Measurements from ENCODE around the gene FAM78B. TPM values are rescaled to one million over a fixed set of nuclear protein-coding genes. Genes with fewer than 3 reads are reported as not detected.
A peak's percentile ranks its signal among the peaks of the same experiment; 100 is the strongest.

Gene FAM78B
- total RNA-seq, 5 donors from 2014 or later (not counting 1 experiment from before 2014, with no cell fraction given), result 0.09 to 0.56 (median 0.36) TPM; not detected in 1

DNA sequence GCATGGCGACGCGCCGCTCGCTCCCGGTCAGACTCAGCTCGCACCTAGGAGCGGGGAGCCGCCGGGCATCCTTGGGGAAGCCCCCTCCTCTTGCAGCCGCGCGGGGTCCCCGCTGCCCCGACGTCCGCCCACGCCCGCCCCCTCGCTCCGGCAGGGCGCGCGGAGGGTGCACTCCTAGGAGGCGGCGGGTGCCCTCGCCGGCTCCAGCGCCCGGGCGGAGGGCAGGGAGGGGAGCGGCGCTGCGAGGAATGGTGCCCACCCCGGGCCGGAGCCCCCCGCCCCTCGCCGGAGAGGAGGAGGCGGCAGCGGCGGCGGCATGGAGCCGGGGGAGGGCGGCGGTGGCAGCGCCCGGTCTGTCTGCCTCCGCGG, 488 bp downstream of the FAM78B start:
- ChIA-PET POLR2A (no interaction called here), CTCF (no interaction called here)
- peaks cover 46 to 62% of the 10 kb centered on the region in 2 donors for H3K27me3 Mint-ChIP-seq
- no peaks in the 10 kb centered on the region for H3K36me3 ChIP-seq (ENCODE audit: control insufficient read depth in 2 of 2, extremely low read depth in 1 of 2, insufficient read depth in 1 of 2, low read length in 1 of 2)
- ATAC-seq (replicated peaks in 1 of 4), result peak in 3 of 4 experiments; percentile 6 to 16 (median 12)
- H3K4me1 ChIP-seq (ENCODE audit: control insufficient read depth in 1 of 2, extremely low read depth in 1 of 2, insufficient read depth in 2 of 2, low read length in 2 of 2), result peaks cover 0 to 14% of the 10 kb centered on the region in 2 experiments
- H3K36me3 Mint-ChIP-seq, result no peaks in the 10 kb centered on the region
- no peaks in the 10 kb centered on the region for H3K9me3 ChIP-seq
- WGBS (ENCODE audit: insufficient coverage), result 3% methylated on average over 43 of the region's 50 CpGs
- peaks cover 0 to 5% (median 0%) of the 10 kb centered on the region in 3 donors for H3K9me3 Mint-ChIP-seq
- H3K27me3 ChIP-seq (replicated peaks in 1 of 2; ENCODE audit: control insufficient read depth in 2 of 2, extremely low read depth in 1 of 2, insufficient read depth in 2 of 2, low read length in 1 of 2), result peaks cover 8 to 17% of the 10 kb centered on the region in 2 experiments
- H3K4me1 Mint-ChIP-seq, result peaks cover 10 to 20% (median 20%) of the 10 kb centered on the region in 3 donors
- no peak overlapping the region for H3K27ac Mint-ChIP-seq
- H3K4me3 ChIP-seq (ENCODE audit: control insufficient read depth in 1 of 2, extremely low read depth in 1 of 2, low read length in 1 of 2), result peak overlapping the region in 1 of 2 donors; percentile 7
- H3K27ac ChIP-seq (ENCODE audit: low read length), result no peak overlapping the region
- H3K4me3 Mint-ChIP-seq, result peak overlapping the region in 1 of 3 donors; percentile 70
- no peak for DNase-seq

DNA sequence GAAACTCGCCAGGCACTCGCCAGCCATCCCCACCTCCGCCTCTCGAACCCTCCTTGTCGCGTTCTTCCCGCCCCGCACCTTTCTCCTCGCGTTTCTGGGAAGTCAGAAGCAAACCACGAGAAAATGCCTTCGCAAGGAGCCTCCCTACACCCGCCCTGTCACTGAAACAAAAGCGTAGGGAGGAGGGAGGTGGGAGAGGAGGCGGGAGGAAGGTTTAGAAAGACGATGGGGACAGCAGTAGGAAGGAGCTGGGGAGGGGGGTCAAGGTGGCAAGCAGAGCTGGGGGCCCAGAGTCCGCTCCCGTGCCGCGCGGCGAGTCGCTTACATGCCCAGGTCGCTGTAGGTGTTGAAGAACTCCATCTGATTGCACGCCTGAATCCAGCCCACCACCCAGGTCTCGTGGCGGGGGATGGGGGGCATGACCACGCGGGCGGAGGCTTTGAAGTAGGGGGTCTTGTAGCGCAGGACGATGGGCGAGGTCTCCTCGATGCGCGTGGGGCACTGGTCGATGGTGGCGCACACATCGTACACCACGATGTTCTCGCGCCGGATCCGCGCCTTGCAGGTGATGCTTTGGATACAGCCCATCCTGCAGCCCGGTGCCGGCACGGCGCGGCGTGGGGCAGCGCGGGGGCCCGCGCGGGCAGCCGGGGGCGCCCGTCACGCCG, 1.0 kb downstream of the FAM78B start:
- Mint-ChIP-seq H3K27me3 (peaks cover 48 to 64% of the 10 kb centered on the region in 2 donors), H3K36me3 (no peaks in the 10 kb centered on the region), H3K27ac (no peak overlapping the region), H3K4me3 (peak overlapping the region; percentile 67 to 71 (median 70)), H3K4me1 (peaks cover 10 to 20% (median 20%) of the 10 kb centered on the region in 3 donors), H3K9me3 (peaks cover 0 to 6% (median 0%) of the 10 kb centered on the region in 3 donors)
- peak in 2 of 35 experiments; percentile 3 to 4 for DNase-seq
- Histone ChIP-seq H3K4me3 (ENCODE audit: control insufficient read depth in 1 of 2, extremely low read depth in 1 of 2, low read length in 1 of 2) (peak overlapping the region; percentile 7 to 13), H3K9me3 (no peaks in the 10 kb centered on the region), H3K27me3 (replicated peaks in 1 of 2; ENCODE audit: control insufficient read depth in 2 of 2, extremely low read depth in 1 of 2, insufficient read depth in 2 of 2, low read length in 1 of 2) (peaks cover 8 to 17% of the 10 kb centered on the region in 2 experiments), H3K27ac (ENCODE audit: low read length) (no peak overlapping the region), H3K4me1 (ENCODE audit: control insufficient read depth in 1 of 2, extremely low read depth in 1 of 2, insufficient read depth in 2 of 2, low read length in 2 of 2) (peaks cover 0 to 14% of the 10 kb centered on the region in 2 experiments), H3K36me3 (ENCODE audit: control insufficient read depth in 2 of 2, extremely low read depth in 1 of 2, insufficient read depth in 1 of 2, low read length in 1 of 2) (no peaks in the 10 kb centered on the region)
- WGBS (ENCODE audit: insufficient coverage), result 9% methylated on average over 47 of the region's 61 CpGs
- ATAC-seq (replicated peaks in 1 of 4), result peak in 2 of 4 experiments; percentile 19 to 23
- ChIA-PET POLR2A (no interaction called here), CTCF (interaction anchor here in 1 of 2 donors (0.9 kb wide), 1 partner anchor 241 kb away, joined by 3 read pairs; no protein-coding TSS in a partner anchor)

DNA sequence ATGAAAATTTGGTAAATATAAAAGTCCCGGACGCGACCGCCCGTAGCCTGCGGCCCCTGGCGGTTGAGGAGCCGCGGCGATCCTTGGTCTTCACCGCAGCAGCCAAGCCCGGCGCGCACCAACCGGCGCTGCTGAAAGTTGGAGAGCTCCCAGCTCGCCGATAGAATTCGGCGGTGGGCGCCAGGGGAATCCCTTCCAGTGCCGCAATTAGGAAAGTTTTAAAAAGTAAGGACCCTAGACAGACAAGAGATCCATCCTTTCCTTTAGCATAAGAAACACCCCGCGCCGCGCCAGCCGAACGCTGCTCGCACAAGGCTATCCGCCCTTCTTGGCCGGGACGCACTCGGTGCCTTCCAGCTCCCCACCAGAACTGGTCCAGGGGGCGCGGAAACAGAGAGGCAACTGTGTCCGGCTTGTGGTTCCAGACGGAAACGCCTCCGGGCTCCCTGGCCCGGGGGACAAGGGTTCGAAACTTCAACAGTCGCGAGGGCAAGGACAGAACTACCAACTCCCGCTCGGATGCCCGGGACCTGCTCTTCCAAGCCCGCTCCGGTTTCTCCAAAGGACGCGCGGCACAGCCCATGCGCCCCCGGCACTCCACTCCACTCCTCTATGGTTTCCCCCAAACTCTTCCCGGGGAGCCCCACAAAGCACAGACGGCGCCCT, 1.7 kb downstream of the FAM78B start:
- ChIA-PET CTCF (interaction anchor here in 1 of 2 donors (0.9 kb wide), 1 partner anchor 240 kb away, joined by 3 read pairs; no protein-coding TSS in a partner anchor), POLR2A (no interaction called here)
- peaks cover 10 to 20% (median 20%) of the 10 kb centered on the region in 3 donors for H3K4me1 Mint-ChIP-seq
- Histone ChIP-seq H3K4me1 (ENCODE audit: control insufficient read depth in 1 of 2, extremely low read depth in 1 of 2, insufficient read depth in 2 of 2, low read length in 2 of 2) (peaks cover 0 to 14% of the 10 kb centered on the region in 2 experiments), H3K36me3 (ENCODE audit: control insufficient read depth in 2 of 2, extremely low read depth in 1 of 2, insufficient read depth in 1 of 2, low read length in 1 of 2) (no peaks in the 10 kb centered on the region), H3K4me3 (ENCODE audit: control insufficient read depth in 1 of 2, extremely low read depth in 1 of 2, low read length in 1 of 2) (peak overlapping the region; percentile 7 to 14), H3K27ac (ENCODE audit: low read length) (no peak overlapping the region), H3K9me3 (no peaks in the 10 kb centered on the region), H3K27me3 (replicated peaks in 1 of 2; ENCODE audit: control insufficient read depth in 2 of 2, extremely low read depth in 1 of 2, insufficient read depth in 2 of 2, low read length in 1 of 2) (peaks cover 8 to 17% of the 10 kb centered on the region in 2 experiments)
- H3K27ac Mint-ChIP-seq, result no peak overlapping the region
- peak overlapping the region; percentile 67 to 71 (median 70) for H3K4me3 Mint-ChIP-seq
- peak in 1 of 4 experiments; percentile 23 for ATAC-seq (replicated peaks in 1 of 4)
- H3K27me3 Mint-ChIP-seq, result peaks cover 51 to 63% of the 10 kb centered on the region in 2 donors
- no peaks in the 10 kb centered on the region for H3K36me3 Mint-ChIP-seq
- 4% methylated on average over 55 of the region's 56 CpGs for WGBS (ENCODE audit: insufficient coverage)
- peak in 4 of 35 experiments; percentile 5 to 8 (median 6) for DNase-seq
- peaks cover 0 to 6% (median 0%) of the 10 kb centered on the region in 3 donors for H3K9me3 Mint-ChIP-seq

DNA sequence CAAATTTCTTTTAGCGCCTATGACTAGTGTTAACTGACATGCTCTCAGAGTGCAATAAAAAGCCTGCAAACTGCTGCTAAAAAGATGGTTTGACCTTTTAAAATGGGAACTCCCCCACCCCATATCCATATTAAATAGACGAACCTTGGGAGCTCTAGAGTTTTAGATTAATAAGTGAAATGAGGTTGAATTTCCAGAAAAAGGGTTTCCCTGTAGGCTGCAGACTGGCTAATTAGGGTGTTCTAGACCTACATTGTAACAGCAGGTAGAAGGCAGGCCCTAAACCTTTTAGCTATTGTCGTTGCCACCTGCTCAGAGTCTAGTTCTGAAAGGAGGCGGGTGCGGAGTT, 2.2 kb downstream of the FAM78B start:
- Mint-ChIP-seq H3K9me3 (peaks cover 0 to 6% (median 0%) of the 10 kb centered on the region in 3 donors), H3K36me3 (no peaks in the 10 kb centered on the region), H3K4me1 (peaks cover 10 to 20% (median 20%) of the 10 kb centered on the region in 3 donors), H3K4me3 (peak overlapping the region; percentile 63 to 71 (median 70)), H3K27me3 (peaks cover 50 to 62% of the 10 kb centered on the region in 2 donors), H3K27ac (no peak overlapping the region)
- ChIA-PET POLR2A (no interaction called here), CTCF (interaction anchor here in 1 of 2 donors (0.9 kb wide), 1 partner anchor 240 kb away, joined by 3 read pairs; no protein-coding TSS in a partner anchor)
- H3K27me3 ChIP-seq (replicated peaks in 1 of 2; ENCODE audit: control insufficient read depth in 2 of 2, extremely low read depth in 1 of 2, insufficient read depth in 2 of 2, low read length in 1 of 2), result peaks cover 8 to 17% of the 10 kb centered on the region in 2 experiments
- H3K36me3 ChIP-seq (ENCODE audit: control insufficient read depth in 2 of 2, extremely low read depth in 1 of 2, insufficient read depth in 1 of 2, low read length in 1 of 2), result no peaks in the 10 kb centered on the region
- ATAC-seq (replicated peaks in 1 of 4), result no peak
- DNase-seq, result no peak
- H3K4me3 ChIP-seq (ENCODE audit: control insufficient read depth in 1 of 2, extremely low read depth in 1 of 2, low read length in 1 of 2), result no peak overlapping the region
- H3K9me3 ChIP-seq, result no peaks in the 10 kb centered on the region
- H3K27ac ChIP-seq (ENCODE audit: low read length), result no peak overlapping the region
- peaks cover 0 to 14% of the 10 kb centered on the region in 2 experiments for H3K4me1 ChIP-seq (ENCODE audit: control insufficient read depth in 1 of 2, extremely low read depth in 1 of 2, insufficient read depth in 2 of 2, low read length in 2 of 2)
- 4% methylated on average over 3 of the region's 5 CpGs for WGBS (ENCODE audit: insufficient coverage)

DNA sequence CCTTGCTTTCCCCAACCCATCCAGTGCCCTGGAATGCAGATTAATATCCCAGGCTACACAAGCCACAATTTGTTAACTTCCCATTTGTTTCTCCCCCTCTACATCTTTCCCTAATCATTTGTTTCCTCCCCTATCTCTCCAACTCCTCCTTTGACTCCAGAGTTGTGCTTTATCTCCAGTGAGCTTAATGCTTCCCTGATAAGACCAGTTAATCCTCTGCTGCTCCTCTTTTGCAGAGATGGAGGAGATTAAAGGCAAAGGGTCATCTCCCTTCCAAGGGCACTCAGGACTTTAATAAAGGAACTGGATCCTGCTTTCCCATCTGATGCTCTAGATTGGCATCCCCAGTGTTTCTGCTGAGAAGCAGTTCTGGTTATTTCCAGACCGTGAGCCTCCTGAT, 7.1 kb downstream of the FAM78B start:
- ChIA-PET CTCF (no interaction called here), POLR2A (no interaction called here)
- H3K36me3 Mint-ChIP-seq, result no peaks in the 10 kb centered on the region
- Histone ChIP-seq H3K36me3 (ENCODE audit: control insufficient read depth in 2 of 2, extremely low read depth in 1 of 2, insufficient read depth in 1 of 2, low read length in 1 of 2) (no peaks in the 10 kb centered on the region), H3K27me3 (replicated peaks in 1 of 2; ENCODE audit: control insufficient read depth in 2 of 2, extremely low read depth in 1 of 2, insufficient read depth in 2 of 2, low read length in 1 of 2) (peaks cover 6 to 9% of the 10 kb centered on the region in 2 experiments), H3K4me3 (ENCODE audit: control insufficient read depth in 1 of 2, extremely low read depth in 1 of 2, low read length in 1 of 2) (no peak overlapping the region), H3K9me3 (no peaks in the 10 kb centered on the region), H3K27ac (ENCODE audit: low read length) (no peak overlapping the region), H3K4me1 (ENCODE audit: control insufficient read depth in 1 of 2, extremely low read depth in 1 of 2, insufficient read depth in 2 of 2, low read length in 2 of 2) (no peaks in the 10 kb centered on the region)
- no peak overlapping the region for H3K27ac Mint-ChIP-seq
- 60% methylated on average over 1 of the region's 1 CpG for WGBS (ENCODE audit: insufficient coverage)
- H3K4me3 Mint-ChIP-seq, result no peak overlapping the region
- H3K9me3 Mint-ChIP-seq, result peaks cover 0 to 6% (median 0%) of the 10 kb centered on the region in 3 donors
- H3K4me1 Mint-ChIP-seq, result peaks cover 0 to 2% (median 0%) of the 10 kb centered on the region in 3 donors
- DNase-seq, result no peak
- peaks cover 29 to 41% of the 10 kb centered on the region in 2 donors for H3K27me3 Mint-ChIP-seq
- ATAC-seq (replicated peaks in 1 of 4), result no peak

DNA sequence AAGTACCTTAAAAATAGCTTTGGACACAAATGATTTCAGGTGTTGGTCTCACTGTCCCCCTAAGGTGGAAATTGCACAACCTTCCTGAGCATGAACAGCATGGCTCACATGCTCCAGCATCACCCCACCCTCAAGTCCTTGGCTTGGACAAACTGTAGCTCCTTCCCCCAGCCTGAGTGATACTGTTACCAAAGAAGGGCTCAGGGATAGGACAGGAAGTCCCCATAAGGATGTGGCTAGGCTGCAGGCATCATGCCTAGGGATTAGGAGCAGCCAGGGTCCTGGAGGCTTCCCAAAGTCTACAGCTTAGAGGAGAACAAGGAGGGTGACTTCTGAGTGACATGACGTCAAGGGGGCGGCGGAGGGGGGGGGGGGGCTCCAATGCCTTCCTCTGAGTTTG, 10.1 kb downstream of the FAM78B start:
- Histone ChIP-seq H3K36me3 (ENCODE audit: control insufficient read depth in 2 of 2, extremely low read depth in 1 of 2, insufficient read depth in 1 of 2, low read length in 1 of 2) (no peaks in the 10 kb centered on the region), H3K27ac (ENCODE audit: low read length) (no peak overlapping the region), H3K4me3 (ENCODE audit: control insufficient read depth in 1 of 2, extremely low read depth in 1 of 2, low read length in 1 of 2) (no peak overlapping the region), H3K4me1 (ENCODE audit: control insufficient read depth in 1 of 2, extremely low read depth in 1 of 2, insufficient read depth in 2 of 2, low read length in 2 of 2) (no peaks in the 10 kb centered on the region), H3K27me3 (replicated peaks in 1 of 2; ENCODE audit: control insufficient read depth in 2 of 2, extremely low read depth in 1 of 2, insufficient read depth in 2 of 2, low read length in 1 of 2) (peaks cover 0 to 22% of the 10 kb centered on the region in 2 experiments), H3K9me3 (no peaks in the 10 kb centered on the region)
- peaks cover 7 to 34% of the 10 kb centered on the region in 2 donors for H3K27me3 Mint-ChIP-seq
- POLR2A ChIA-PET, result no interaction called here
- ATAC-seq (replicated peaks in 1 of 4), result no peak
- H3K4me1 Mint-ChIP-seq, result no peaks in the 10 kb centered on the region
- no peak overlapping the region for H3K4me3 Mint-ChIP-seq
- H3K27ac Mint-ChIP-seq, result no peak overlapping the region
- no peak for DNase-seq
- CTCF ChIA-PET, result no interaction called here
- H3K36me3 Mint-ChIP-seq, result no peaks in the 10 kb centered on the region
- no CpG with 5 or more reads among the region's 3 CpGs for WGBS (ENCODE audit: insufficient coverage)
- peaks cover 0 to 4% (median 0%) of the 10 kb centered on the region in 3 donors for H3K9me3 Mint-ChIP-seq
